G401 (cell line): ENCODE results near the gene UMOD. TPM values are rescaled to one million over a fixed set of nuclear protein-coding genes. Genes with fewer than 3 reads are reported as not detected.

ENCODE experiments used
- DNase-seq: peaks from one replicate; pipeline ENCODE4 v3.0.0-alpha.2; 2015; ENCODE audit warnings: low spot score
- in situ Hi-C: cut with HindIII; loops from 2 replicates; pipeline ENCODE4 v1.10.0; 2016; ENCODE audit warnings: low sequenced_read_pairs, mixed read lengths
- total RNA-seq: library from RNA; depleted of rRNA; stranded (reverse); fragments of >200 nt; shearing (Covaris generic); gene quantifications from 2 replicates; pipeline ENCODE4 v1.2.3, GENCODE V29; 2014; rRNA removed

The UMOD gene
- total RNA-seq = not detected in 2 replicates

DNA sequence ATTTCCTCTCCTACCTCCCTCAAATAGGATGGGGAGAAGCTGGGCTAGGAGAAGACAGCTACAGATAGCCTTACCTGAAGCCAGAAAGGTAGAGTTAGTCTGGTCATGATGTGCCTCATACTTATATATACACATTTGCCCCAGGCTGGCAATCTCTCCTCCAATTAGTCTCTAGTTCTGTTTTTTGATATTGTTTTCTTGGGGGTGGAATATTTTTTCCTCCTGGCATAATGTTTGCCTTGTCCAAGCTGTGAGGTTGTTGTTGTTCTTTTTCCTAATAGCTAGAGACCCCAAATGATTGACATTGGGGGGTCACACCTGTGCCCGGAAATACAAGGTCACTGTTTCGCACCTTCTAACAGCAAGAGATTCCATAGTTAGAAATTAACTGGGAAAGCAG is at the start of gene UMOD:
Gene UMOD (minus strand): TSS at position 101 of the 400 bp plus-strand sequence. CDS start 1,978 bp downstream, outside the sequence.
- in situ Hi-C loops = no loop called here
- no peak for DNase-seq

DNA sequence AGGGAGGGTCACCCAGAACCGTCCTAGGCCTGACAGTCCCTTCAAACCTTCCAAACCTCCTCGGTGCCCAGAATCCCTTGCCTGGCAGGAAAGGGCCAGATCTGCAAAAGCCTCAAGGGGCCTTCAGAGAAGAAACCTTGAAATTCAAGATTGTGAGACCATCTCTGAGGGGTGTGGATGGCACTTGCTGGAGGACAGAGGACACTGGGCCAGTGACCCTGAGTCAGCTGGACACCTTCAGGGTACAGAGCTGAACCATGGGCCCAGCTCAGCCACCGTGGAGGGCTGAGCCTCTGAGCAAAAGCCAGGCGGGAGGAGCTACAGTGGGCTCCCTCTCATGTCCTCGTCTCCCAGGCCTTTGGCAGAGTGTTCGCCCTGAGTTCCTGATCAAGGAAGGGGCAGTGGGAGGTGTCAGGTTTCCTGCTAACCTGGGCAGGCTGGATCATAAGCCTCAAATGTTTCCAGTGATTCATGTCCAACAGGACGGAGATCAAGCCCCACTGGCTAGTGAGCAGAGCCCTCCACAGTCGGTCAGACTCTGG is 49.0 kb upstream of the UMOD start:
- in situ Hi-C loops = no loop called here
- no peak for DNase-seq

DNA sequence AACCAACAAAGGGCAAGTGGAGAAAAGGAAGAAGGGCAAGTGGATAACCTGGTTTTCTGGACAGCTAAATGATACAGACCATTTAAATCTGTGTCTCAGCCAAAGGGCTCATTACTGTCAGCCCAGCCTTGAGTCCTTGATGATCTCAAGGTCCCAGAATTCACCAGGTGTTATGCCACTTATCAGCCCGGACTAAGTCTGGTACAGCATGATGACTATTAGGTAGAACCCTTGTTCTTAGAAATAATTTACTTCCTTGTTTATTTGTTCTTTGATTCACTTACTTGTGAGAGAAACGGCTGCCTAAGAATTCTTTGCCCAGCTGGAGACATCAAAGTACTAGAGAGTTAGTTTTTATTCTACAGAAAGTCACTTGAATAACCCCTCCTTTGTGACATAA is 48.6 kb upstream of the UMOD start:
- DNase-seq = no peak
- in situ Hi-C loops = no loop called here

DNA sequence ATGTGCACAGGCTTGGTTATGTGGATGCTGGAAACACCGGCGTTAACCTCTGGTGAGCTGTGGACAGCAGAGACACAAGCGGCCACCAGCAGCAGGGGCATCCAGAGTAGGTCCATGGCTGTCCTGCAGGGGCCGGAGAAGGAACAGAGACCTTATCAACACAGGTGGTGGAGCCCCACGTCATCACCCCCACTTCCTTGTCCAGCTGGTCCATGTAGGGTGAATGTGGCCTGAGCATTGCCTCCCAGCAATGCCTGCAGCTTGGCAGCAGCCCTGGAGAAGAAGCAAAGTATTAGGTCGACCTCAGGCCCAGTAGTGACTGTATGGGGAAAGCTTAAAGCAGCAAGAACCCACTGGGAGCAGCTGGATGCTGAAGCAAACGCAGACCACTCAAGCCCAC is 46.7 kb upstream of the UMOD start:
- in situ Hi-C loops = no loop called here
- DNase-seq = no peak

DNA sequence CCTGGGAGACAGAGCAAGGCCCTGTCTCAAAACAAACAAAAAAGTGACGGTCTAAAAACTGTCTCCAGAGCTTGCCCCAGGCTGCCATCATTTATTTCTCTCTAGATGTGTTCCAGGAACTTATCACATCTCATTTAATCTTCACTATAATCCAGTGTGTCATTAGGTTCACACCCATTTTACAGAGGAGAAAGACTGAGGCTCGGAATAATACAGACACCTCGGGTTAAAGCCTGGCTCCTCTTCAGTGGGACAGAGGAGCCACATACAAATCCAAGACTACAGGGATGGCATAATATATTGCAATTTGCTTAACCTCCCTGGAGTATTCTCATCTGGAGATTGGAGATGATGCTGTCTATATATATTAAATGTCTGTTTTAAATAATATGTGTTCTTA is 46.1 kb upstream of the UMOD start:
- DNase-seq = no peak
- in situ Hi-C loops = no loop called here

DNA sequence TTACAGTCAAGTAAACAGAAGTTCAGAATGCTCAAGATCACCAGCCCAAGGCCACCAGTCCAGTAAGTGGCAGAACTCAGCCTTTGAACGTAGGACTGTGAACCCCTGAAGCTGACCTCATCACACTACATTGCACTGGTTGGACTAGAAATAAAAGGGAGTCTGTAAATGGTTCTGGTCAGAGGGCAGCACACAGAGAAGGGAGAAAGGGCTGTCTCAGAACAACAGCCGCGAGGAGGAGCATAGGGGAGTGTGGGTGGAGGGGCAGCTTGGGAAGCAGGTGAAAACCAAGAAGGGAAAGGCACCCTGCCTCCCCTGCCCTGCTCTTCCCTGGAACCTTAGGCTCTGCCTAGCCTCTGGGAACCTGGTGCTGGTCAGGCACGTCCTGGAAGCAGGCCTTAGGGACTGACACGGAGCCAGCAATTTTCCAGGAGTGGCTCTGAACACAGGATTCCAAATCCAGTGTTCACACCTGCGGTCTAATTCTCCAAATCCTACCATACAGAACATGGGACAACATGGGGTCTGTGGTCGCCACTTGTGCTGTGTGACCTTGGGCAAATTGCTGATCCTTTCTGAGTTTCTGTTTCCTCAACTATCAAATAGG is 45.1 kb upstream of the UMOD start:
- DNase-seq = no peak
- in situ Hi-C loops = no loop called here

DNA sequence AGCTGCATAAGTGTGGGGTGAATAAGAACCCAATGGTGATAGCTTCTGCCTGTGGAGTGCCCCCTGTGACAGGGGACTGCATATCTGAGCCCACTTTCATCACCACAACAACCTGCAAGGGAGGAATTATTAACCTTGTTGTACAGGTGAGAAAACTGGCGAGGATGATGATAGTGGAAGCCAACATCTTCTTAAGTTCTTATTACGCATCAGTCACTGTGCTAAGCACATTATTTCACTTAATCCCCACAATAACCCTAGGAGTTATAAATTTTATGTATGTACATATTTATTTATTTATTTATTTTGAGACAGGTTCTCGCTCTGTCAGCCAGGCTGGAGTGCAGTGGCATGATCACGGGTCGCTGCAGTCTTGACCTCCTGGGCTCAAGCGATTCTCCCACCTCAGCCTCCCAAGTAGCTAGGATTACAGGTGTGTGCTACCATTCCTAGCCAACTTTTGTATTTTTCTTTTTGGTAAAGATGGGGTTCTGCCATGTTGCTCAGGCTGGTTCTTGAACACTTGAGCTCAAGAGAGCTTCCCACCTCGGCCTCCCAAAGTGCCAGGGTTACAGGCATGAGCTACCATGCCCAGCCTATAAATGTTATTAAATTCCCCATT is 44.4 kb upstream of the UMOD start:
- no peak for DNase-seq
- in situ Hi-C loops = no loop called here

DNA sequence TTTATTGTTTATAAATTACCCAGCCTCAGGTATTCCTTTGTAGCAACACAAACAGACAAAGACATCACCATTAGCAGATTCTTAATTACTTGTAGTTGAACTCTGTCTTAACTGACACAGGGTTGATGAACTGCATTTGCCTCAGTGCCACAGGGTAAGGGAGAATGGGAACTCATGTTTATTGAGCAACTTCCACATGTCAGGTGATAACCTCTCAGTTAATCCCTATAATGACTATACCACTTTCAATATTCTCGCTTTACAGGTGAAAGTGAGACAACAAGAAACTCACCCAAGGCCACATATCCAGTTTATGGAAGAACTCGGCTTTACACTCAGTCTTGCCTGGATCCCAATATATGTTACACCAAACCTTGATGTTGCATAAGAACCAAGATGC is 43.4 kb upstream of the UMOD start:
- no peak for DNase-seq
- in situ Hi-C loops = no loop called here

DNA sequence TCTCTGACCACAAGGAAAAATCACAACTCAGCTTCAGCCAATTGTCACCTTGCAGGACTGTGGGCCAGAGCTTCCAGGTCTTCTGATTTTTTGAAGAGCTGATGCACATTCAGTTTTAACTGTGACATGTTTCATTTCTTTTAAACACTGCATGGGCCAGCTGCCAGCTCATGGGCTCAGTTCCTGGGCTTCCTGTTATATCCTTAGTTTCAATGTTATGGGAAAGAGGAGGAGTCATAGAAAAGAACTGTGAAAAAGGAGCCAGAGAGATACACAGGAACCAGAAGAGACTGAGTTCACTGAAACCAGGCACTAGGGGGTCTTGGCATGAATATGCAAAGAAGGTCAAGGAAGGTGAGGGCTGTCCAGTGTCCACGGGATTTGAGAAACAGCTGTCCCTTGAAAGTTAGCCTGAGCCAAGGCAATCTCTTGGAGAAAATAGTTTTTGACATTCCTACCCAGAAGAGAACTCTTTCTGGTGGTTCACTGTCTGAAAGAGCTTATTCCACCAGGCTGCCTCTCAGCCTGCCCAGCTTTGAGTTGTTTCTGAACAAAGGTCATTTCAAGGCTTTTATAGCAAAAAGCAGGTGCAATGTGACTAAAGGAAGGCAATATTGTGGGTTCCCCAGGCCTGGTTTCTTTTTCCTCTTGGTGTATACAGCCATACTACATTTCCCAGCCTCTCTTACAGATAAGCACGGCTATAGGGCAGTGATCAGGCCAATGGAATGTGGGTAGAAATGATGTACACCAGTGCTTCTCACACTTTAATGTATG is 41.5 kb upstream of the UMOD start:
- DNase-seq = no peak
- in situ Hi-C loops = no loop called here

DNA sequence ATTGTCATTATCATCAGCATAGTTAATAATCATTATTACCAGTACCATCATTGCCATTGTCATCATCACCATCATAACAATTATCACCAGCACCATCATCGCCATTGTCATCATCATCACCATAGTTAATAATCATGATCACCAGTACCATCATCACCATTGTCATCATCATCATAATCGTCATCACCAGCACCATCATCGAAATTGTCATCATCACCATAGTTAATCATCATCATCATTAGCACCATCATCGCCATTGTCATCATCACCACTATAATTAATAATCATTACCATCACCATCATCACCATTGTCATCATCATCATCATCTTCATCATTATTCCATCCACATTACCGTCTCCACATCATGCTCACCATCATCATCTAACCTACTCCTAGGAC is 38.5 kb upstream of the UMOD start:
- in situ Hi-C loops = no loop called here
- no peak for DNase-seq

DNA sequence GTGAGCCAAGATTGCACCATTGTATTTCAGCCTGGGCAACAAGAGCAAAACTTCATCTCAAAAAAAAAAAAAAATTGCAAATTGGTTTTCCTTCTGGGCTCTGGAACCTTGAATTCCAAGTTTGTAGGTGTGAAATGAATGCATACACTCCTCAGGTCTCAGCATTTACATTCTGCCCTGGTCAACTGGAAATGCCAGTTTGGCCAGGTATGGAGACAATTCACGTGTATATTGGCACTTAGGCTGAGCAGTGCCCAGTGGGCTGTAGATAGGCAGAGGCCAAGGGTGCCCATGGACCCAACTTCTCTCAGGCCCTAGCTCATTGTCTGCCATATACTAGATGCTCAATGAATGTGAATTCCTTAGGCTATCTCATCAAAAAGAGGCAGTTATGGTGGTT is 36.3 kb upstream of the UMOD start:
- no peak for DNase-seq
- in situ Hi-C loops = no loop called here

DNA sequence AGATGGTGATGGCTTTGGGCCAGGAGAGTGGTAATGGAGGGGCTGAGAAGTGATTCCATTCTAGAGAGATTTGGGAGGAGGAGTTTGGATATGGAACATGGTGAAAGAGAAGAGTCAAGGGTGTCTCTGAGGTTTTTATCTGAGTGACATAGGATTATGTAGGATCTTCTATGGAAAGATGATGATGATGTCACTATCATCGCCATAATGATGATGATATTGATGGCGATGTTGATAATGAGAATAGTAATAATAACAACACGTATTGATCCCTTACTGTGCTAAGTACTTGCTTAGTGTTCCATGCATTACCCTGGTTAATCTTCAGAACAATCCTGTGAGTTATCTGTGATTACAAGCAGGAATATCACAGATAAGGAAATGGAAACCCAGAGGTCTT is 35.5 kb upstream of the UMOD start:
- in situ Hi-C loops = no loop called here
- no peak for DNase-seq

DNA sequence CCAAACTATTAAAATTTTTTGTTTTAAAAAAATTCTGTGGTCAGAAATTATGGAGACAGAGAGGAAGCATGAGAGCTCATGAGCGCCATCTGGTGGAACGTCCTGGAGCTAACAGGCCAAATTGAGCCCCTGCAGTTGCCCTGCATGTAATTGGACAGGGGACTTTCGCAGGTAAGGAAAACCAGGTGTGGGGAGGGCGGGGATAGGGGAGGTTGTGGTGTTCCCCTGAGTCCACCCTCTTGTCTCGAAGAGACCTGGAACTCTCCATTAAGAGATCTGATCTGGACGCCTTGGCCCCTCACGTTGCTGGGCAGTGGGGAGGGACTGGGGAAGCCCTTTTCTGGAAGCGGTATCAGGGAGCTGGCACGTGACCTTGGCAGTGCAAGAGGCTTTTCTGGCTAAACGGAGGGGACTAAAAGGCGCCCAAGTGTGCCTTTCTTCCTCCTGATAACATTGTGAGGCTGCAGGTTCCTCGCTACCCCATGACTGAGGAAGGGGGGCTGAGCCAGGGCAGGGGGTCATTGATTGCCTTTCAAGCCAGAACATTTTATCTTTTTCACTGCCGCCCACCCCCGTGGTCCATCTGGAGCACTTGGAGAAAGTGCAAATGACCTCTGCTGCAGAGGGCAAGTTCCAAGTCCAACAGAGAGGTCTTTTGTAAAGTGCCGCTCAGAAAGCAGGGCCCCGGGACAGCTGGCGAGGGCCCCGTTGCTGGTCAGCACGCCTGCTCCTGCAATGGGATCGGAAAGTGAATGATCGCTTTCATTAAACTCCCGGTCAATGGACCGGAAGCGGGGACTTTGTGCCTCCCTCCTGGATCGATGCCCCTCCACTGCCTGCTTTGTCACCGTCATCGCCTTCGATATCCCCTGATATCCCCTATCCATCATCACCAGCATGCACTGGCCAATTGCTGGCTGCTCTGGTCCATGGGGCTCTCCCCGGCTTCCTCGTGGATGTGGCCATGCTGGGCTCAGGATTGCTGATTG is 33.6 kb upstream of the UMOD start:
- in situ Hi-C loops = no loop called here
- peak; percentile 43 for DNase-seq

DNA sequence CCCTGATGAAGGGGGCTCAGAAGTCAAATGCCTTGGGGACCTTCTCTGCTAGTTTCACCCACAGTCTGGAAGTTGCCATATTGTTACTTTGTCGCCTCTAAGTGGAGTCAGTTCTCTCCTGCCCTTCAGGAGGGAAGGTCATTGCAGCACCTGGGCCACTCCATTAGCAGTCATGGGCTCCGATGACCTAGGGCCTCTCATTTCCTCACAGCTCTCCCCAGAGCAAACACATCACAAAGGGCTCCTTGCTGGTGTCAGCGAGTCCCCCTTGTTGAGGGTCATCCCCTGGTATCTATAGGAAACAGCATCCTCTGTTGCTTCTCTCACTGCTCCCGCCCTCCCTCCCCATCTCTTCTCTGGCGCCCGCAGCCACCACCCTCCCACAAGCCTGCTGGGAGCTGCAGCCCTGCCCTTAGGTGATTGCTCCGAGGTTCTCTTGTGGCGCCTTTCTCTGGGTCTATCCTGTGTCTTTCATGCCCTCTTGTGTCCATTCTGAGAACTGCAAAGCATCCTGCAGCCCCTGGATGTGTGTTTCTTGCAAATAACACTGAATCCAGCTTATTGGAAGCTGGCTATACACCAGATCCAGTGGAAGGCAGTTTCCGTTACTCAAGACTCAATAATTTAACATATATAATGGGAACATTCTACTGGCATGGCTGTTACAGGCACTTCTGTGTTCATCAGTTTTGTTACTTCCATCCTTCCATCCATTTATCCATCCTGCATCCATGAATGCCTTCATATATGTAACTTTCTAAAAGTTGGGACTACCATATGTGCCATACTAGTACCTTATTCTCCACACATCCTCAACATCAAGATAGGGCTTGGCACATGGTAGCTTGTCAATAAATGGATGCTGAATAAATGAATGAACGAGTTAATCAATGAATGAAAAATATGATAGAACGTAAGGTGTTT is 30.9 kb upstream of the UMOD start:
- in situ Hi-C loops = no loop called here
- DNase-seq = peak; percentile 73

DNA sequence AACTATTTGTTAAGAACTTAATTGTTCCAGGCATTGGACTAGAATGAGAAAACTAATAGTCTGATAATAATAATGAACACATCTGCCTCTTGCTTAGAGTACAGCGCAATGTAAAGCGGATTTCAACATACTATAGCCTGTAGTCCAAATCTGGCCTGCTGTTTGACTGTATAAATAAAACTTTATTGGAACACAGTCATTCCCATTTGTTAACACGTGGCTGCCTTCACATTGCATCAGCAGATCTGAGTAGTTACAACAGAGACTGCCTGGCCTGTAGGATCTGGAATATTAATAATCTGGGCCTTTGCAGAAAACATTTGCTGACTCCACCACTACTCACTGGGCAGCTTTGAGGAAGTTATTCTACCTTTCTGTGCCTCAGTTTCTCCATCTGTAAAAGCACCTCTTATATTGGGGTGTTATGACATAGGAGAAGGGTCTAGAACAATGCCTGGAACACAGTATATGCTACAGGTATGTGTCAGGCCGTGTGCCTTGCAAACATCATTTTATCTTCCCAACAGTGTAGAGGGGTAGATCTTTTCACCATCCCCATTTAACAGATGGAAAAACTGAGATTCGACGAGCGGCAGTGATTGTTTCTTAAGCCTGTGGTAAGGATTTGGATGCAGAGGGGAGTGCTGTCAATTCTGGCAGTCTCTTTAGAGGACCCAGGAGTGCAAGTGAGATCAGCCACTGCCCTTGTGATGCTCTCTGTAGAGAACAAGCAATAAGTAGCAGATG is 29.9 kb upstream of the UMOD start:
- in situ Hi-C loops = no loop called here
- no peak for DNase-seq

DNA sequence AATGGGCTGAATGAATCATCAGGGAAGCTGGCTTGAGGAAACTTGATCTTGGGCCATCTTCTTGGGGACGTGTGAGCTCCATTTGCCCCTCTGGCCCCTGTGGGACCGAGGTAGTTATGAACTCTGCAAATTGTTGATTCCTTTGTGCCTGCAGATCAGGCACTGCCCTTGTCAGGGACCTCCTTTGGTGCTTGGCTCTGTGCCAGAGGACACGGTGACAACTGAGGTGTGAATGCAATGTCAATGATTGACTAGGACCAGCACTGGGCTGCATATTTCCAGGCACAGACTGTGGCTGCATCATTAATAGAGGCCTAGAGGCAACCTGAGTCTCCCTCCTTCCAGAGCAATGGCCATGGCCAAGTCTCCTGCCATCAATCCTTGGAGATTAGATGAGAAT is 28.3 kb upstream of the UMOD start:
- no peak for DNase-seq
- in situ Hi-C loops = no loop called here

DNA sequence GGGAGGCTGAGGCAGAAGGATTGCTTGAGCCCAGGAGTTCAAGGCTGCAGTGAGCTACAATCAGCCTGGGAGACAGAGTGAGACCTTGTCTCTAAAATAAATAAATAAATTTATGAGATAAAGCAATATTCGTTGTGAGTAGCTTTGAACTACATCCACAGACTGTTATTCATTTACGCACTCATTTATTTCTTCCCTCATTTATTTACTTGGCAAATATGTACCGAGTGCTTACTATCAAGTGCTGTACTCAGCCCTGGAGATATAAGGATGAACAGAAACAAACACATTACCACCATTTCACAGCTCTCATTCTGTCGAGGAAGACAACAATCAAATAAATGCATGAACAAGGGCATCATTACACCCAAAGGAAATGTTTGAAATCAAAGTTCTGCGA is 24.7 kb upstream of the UMOD start:
- no peak for DNase-seq
- in situ Hi-C loops = no loop called here

DNA sequence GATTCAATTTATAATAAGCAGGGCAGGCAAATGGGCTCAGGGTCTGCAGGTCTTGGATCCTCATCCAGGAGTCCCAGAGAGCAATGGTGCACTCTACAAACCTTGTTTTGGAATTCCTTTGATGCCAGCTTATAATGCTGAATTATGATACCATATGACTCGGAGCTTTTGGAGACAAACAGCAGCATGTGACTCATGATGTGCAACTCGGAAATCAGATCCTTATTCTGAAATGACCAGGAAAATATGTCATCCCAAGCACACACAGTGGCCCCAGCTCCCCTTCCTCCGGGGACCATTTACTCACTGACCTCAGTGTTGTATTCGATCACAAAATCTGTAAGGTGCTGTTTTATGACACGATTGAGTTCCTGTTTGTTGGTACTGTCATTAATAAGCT is 20.2 kb upstream of the UMOD start:
- DNase-seq = no peak
- in situ Hi-C loops = no loop called here
